Measurements from ENCODE around the gene ITFG1.
A peak's percentile ranks its signal among the peaks of the same experiment; 100 is the strongest.
"Not testable (repeated sequence)": the region's sequence is repeated elsewhere in the genome, so short reads cannot be mapped to it uniquely, and the experiment has no call there.

Gene ITFG1

GRCh38 chr16:47211218-47211617 lies 249.6 kb downstream of the ITFG1 start:
- DNase-seq, result no peak
- TF ChIP-seq CTCF (IDR thresholded peaks at IDR 0.05; ENCODE audit: low read depth, low read length), result no peak
- no peaks in the 10 kb centered on the region for H3K36me3 ChIP-seq
- H3K27me3 ChIP-seq, result no peaks in the 10 kb centered on the region
- H3K4me3 ChIP-seq (ENCODE audit: low read depth, low read length), result no peak overlapping the region
- no peaks in the 10 kb centered on the region for H3K4me1 ChIP-seq
- H3K9me3 ChIP-seq, result no peaks in the 10 kb centered on the region

DNA sequence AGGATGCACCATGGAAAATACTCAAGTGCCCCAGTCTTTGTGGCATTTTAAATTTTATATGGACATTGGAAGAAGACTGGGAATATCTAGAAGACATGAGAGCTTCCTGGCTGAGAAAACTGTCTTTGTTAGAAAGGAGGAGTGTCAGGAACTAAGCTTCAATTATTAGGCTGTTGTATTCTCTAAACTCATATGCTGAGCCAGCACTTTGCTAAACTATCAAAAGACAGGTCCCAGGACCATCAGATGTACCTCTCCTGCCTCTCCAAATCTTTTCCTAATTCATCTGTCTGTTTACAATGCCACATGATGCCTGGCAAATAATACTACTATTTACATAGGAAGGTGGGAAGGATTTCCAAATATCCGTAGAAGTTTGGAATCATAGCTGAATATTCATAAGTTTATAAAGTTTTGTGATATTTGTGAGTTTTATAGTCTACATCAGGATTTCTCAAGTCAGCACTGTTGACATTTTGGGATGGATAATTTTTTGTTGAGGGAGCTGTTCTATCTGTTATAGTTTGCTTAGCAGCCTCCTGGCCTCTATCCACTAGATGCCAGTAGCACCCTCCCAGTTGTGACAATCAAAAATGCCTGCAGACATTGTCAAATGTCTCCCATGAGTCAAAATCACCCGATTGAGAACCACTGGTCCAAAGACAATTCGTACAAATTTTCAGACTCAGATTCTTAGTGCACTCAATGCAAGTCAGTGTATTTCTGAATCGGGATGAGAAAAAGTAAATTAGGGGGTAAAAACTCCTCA lies 255.9 kb downstream of the ITFG1 start:
- H3K27me3 ChIP-seq, result no peaks in the 10 kb centered on the region
- no peak for DNase-seq
- no peak overlapping the region for H3K4me3 ChIP-seq (ENCODE audit: low read depth, low read length)
- H3K36me3 ChIP-seq, result no peaks in the 10 kb centered on the region
- H3K9me3 ChIP-seq, result no peaks in the 10 kb centered on the region
- peak; percentile 35 for TF ChIP-seq CTCF (IDR thresholded peaks at IDR 0.05; ENCODE audit: low read depth, low read length)
- no peaks in the 10 kb centered on the region for H3K4me1 ChIP-seq

- not testable (repeated sequence) for H3K4me1 ChIP-seq; H3K36me3 ChIP-seq; H3K4me3 ChIP-seq (ENCODE audit: low read depth, low read length); H3K9me3 ChIP-seq; DNase-seq; H3K27me3 ChIP-seq
These were observed 257.4 kb downstream of the ITFG1 start for GRCh38 chr16:47203433-47203832.

GRCh38 chr16:47198180-47198575 lies 262.7 kb downstream of the ITFG1 start:
- H3K36me3 ChIP-seq, result no peaks in the 10 kb centered on the region
- no peaks in the 10 kb centered on the region for H3K4me1 ChIP-seq
- TF ChIP-seq CTCF (IDR thresholded peaks at IDR 0.05; ENCODE audit: low read depth, low read length), result no peak
- H3K4me3 ChIP-seq (ENCODE audit: low read depth, low read length), result no peak overlapping the region
- H3K9me3 ChIP-seq, result no peaks in the 10 kb centered on the region
- no peak for DNase-seq
- H3K27me3 ChIP-seq, result no peaks in the 10 kb centered on the region

DNA sequence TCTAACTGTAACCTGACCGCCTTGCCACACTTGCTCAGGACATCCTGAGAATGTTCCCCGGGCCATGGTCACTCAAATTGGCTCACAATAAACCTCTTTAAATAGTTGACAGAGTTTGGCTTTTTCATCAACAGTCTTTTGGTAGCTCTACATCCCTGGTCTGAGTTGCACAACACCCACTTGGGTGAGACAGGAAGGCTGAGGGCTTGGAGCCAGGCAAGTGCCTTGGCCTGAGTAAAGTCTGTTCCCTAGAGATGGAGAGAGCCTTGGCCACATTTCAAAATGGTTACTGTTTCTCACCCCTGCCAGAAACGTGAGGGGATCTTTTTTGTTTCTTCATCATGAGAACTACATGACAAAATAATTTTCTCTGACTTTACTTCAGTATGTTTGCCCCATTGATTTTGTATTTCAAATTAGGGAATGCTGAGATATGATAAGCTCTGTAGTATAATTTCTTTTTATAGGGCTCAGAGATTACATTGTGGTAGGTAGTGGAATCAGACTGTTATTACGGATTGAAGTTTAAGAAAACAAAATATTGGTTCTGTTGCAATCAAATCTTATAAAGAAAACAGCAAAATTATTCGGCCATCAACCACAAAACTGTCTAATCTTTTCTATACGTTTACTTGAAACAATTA lies 263.2 kb downstream of the ITFG1 start:
- H3K4me1 ChIP-seq, result no peaks in the 10 kb centered on the region
- DNase-seq, result no peak
- no peaks in the 10 kb centered on the region for H3K36me3 ChIP-seq
- H3K4me3 ChIP-seq (ENCODE audit: low read depth, low read length), result no peak overlapping the region
- TF ChIP-seq CTCF (IDR thresholded peaks at IDR 0.05; ENCODE audit: low read depth, low read length), result no peak
- no peaks in the 10 kb centered on the region for H3K9me3 ChIP-seq
- H3K27me3 ChIP-seq, result no peaks in the 10 kb centered on the region

GRCh38 chr16:47196457-47196856 lies 264.4 kb downstream of the ITFG1 start:
- DNase-seq, result no peak
- TF ChIP-seq CTCF (IDR thresholded peaks at IDR 0.05; ENCODE audit: low read depth, low read length), result no peak

More at GRCh38 chr16:47196457-47196856, 264.4 kb downstream of the ITFG1 start:
- no peaks in the 10 kb centered on the region for H3K4me1 ChIP-seq
- no peak overlapping the region for H3K4me3 ChIP-seq (ENCODE audit: low read depth, low read length)
- H3K9me3 ChIP-seq, result no peaks in the 10 kb centered on the region
- no peaks in the 10 kb centered on the region for H3K27me3 ChIP-seq
- H3K36me3 ChIP-seq, result no peaks in the 10 kb centered on the region
